Endothelial cell of umbilical vein (primary cell): ENCODE data around the gene OMD. TPM values are rescaled to one million over a fixed set of nuclear protein-coding genes. Genes with fewer than 3 reads are reported as not detected.

Source experiments
- BruUV-seq: library from RNA; stranded (reverse); fragments of 400-500 nt; replicated peaks from 2 replicates; lab custom pipeline; 2021; lab: Mats Ljungman, UMichigan
- CTCF ChIA-PET: fragments of 300-600, 350-600 bp; sonication (Branson Sonifier 250); formaldehyde crosslinking; loops from one replicate; lab custom pipeline; 2021; ENCODE audit warnings: antibody characterized with exemption, inconsistent platforms; lab: Charles Lee
- POLR2A ChIA-PET: fragments of 300-600, 350-600 bp; sonication (Branson Sonifier 250); formaldehyde crosslinking; loops from one replicate; lab custom pipeline; 2021; ENCODE audit warnings: antibody characterized with exemption, inconsistent platforms; lab: Charles Lee
- DNase-seq: peaks from one replicate; pipeline ENCODE4 v3.0.0-alpha.2; 2011; ENCODE audit warnings: low read depth, low spot score
- FAIRE-seq: peaks from 2 replicates; lab custom pipeline; 2011; peaks lifted over from hg19 to GRCh38; lab: Jason Lieb, UNC
- H2AFZ ChIP-seq: 2 replicates; pipeline ENCODE4 v1.6.0; 2012; ENCODE audit warnings: low read depth, low read length, control low read depth, inconsistent platforms
- H3K27ac ChIP-seq: 2 replicates; pipeline ENCODE4 v1.5.1; 2011; ENCODE audit warnings: low read depth, mild to moderate bottlenecking, control low read depth, low read length, moderate library complexity; ENCODE audit not compliant: insufficient read depth
- H3K27me3 ChIP-seq, 2 experiments: 2 replicates each; pipeline versions ENCODE4 v1.6.0 to v1.6.1; 2011; ENCODE audit warnings: low read length in 2 of 2, mixed read lengths in 1 of 2; ENCODE audit not compliant: control insufficient read depth in 2 of 2, insufficient read depth in 2 of 2
- H3K36me3 ChIP-seq, 2 experiments: 2 replicates in 1 of 2; 3 replicates in 1 of 2; pipeline ENCODE4 v1.5.1; 2011; ENCODE audit warnings: low read length in 2 of 2, mild to moderate bottlenecking in 1 of 2, moderate library complexity in 1 of 2; ENCODE audit not compliant: control insufficient read depth in 2 of 2, insufficient read depth in 2 of 2; ENCODE audit errors: extremely low read depth in 1 of 2
- H3K4me1 ChIP-seq: 3 replicates; pipeline ENCODE4 v1.5.1; 2011; ENCODE audit warnings: mild to moderate bottlenecking, low read length; ENCODE audit not compliant: control insufficient read depth, insufficient read depth; ENCODE audit errors: extremely low read depth
- H3K4me2 ChIP-seq: 2 replicates; pipeline ENCODE4 v1.6.1; 2011; ENCODE audit warnings: low read length, control low read depth, mixed read lengths; ENCODE audit not compliant: insufficient read depth
- H3K4me3 ChIP-seq, 3 experiments: fragments of 200-600 bp in 1 of 3; sonication (generic), shearing (Covaris generic) in 1 of 3; replicated peaks in 1 of 3; 2 replicates each; pipeline ENCODE4 v1.5.1; 2011 to 2016; ENCODE audit warnings: control low read depth in 3 of 3, low read length in 3 of 3, mild to moderate bottlenecking in 2 of 3, inconsistent platforms in 1 of 3, low read depth in 1 of 3, moderate library complexity in 1 of 3; ENCODE audit not compliant: insufficient read depth in 1 of 3
- H3K79me2 ChIP-seq: 2 replicates; pipeline ENCODE4 v1.6.0; 2012; ENCODE audit warnings: low read length, inconsistent platforms; ENCODE audit not compliant: control insufficient read depth, insufficient read depth
- H3K9ac ChIP-seq: replicated peaks from 2 replicates; pipeline ENCODE3; 2011; ENCODE audit warnings: low read length, control low read depth; ENCODE audit not compliant: insufficient read depth; ENCODE audit errors: extremely low read depth
- H3K9me1 ChIP-seq: replicated peaks from 3 replicates; pipeline ENCODE4 v1.6.0; 2011; ENCODE audit warnings: mild to moderate bottlenecking, low read length; ENCODE audit not compliant: control insufficient read depth, insufficient read depth; ENCODE audit errors: extremely low read depth
- H3K9me3 ChIP-seq: replicated peaks from 2 replicates; pipeline ENCODE4 v1.5.1; 2012; ENCODE audit warnings: low read length, inconsistent platforms; ENCODE audit not compliant: control insufficient read depth, insufficient read depth
- H4K20me1 ChIP-seq: replicated peaks from 2 replicates; pipeline ENCODE3; 2011; ENCODE audit warnings: mild to moderate bottlenecking, low read length; ENCODE audit not compliant: control insufficient read depth, insufficient read depth; ENCODE audit errors: extremely low read depth
- EZH2 ChIP-seq: IDR thresholded peaks from 2 replicates; pipeline ENCODE4 v1.6.1; 2012; ENCODE audit warnings: borderline replicate concordance, low read depth, mild to moderate bottlenecking, moderate library complexity, low read length, inconsistent platforms; ENCODE audit not compliant: severe bottlenecking
- FOS ChIP-seq: IDR thresholded peaks from 2 replicates; pipeline ENCODE4 v1.6.1; 2011; ENCODE audit warnings: mild to moderate bottlenecking, low read length, moderate library complexity, borderline replicate concordance; ENCODE audit not compliant: insufficient read depth
- GATA2 ChIP-seq: IDR thresholded peaks from 2 replicates; pipeline ENCODE4 v1.7.0; 2011; ENCODE audit warnings: low read depth, mild to moderate bottlenecking, moderate library complexity, mixed read lengths, low read length; ENCODE audit not compliant: insufficient read length, insufficient read depth
- JUN ChIP-seq: IDR thresholded peaks from 2 replicates; pipeline ENCODE4 v1.6.1; 2011; ENCODE audit warnings: borderline replicate concordance, low read depth; ENCODE audit not compliant: insufficient read length, insufficient read depth
- MYC ChIP-seq: IDR thresholded peaks from one replicate; pipeline ENCODE4 v1.6.1; 2011; ENCODE audit warnings: mild to moderate bottlenecking, low read depth, low read length
- POLR2A ChIP-seq: IDR thresholded peaks from 2 replicates; pipeline ENCODE4 v1.6.1; 2012; ENCODE audit warnings: low read depth, mild to moderate bottlenecking, control low read depth, low read length
- POLR2AphosphoS5 ChIP-seq: IDR thresholded peaks from 2 replicates; pipeline ENCODE4 v1.6.1; 2012; ENCODE audit warnings: low read depth, mild to moderate bottlenecking, control low read depth, low read length, moderate library complexity; ENCODE audit not compliant: insufficient read depth
- dilution Hi-C: fragments of 300-500 bp; cut with MboI; formaldehyde crosslinking; loops from one replicate; pipeline ENCODE4 v1.15.0; 2019; ENCODE audit warnings: low sequenced_read_pairs; ENCODE audit not compliant: extremely low pct_ligation_motif_present
- intact Hi-C: fragments of 100-400 bp; cut with micrococcal nuclease; formaldehyde crosslinking; loops from one replicate; pipeline ENCODE4 v1.10.0; 2022
- polyA plus RNA-seq, 4 experiments: library from polyadenylated mRNA; depleted of rRNA in 3 of 4; stranded (reverse) in 3 of 4; unstranded in 1 of 4; fragments of >200 nt; gene quantifications; 2 replicates each; pipeline versions ENCODE4 v1.2.1 to v1.2.3, GENCODE V29; 2011 to 2012; ENCODE audit warnings: missing spikeins in 1 of 4
- total RNA-seq: library from RNA; stranded (reverse); gene quantifications from 2 replicates; pipeline ENCODE4 v1.2.3, GENCODE V29; 2021
- TF ChIP-seq, protein P1 (sequence below), 2 donors: IDR thresholded peaks; 1 replicate in 1 of 2; 2 replicates in 1 of 2; pipeline ENCODE4 v1.5.1; 2011; ENCODE audit warnings: low read length in 2 of 2, mild to moderate bottlenecking in 2 of 2, moderate library complexity in 2 of 2, control low read depth in 1 of 2, inconsistent platforms in 1 of 2, low read depth in 1 of 2; ENCODE audit not compliant: insufficient read depth in 1 of 2; ENCODE audit errors: extremely low read depth in 1 of 2
- TF ChIP-seq, protein P2 (sequence below): IDR thresholded peaks from 2 replicates; pipeline ENCODE4 v1.6.1; 2011; ENCODE audit not compliant: insufficient read depth, insufficient read length

The OMD gene
- total and polyA plus RNA-seq, 2 donors (not counting 3 experiments of a cell fraction or from before 2014, with no cell fraction given), result not detected

DNA sequence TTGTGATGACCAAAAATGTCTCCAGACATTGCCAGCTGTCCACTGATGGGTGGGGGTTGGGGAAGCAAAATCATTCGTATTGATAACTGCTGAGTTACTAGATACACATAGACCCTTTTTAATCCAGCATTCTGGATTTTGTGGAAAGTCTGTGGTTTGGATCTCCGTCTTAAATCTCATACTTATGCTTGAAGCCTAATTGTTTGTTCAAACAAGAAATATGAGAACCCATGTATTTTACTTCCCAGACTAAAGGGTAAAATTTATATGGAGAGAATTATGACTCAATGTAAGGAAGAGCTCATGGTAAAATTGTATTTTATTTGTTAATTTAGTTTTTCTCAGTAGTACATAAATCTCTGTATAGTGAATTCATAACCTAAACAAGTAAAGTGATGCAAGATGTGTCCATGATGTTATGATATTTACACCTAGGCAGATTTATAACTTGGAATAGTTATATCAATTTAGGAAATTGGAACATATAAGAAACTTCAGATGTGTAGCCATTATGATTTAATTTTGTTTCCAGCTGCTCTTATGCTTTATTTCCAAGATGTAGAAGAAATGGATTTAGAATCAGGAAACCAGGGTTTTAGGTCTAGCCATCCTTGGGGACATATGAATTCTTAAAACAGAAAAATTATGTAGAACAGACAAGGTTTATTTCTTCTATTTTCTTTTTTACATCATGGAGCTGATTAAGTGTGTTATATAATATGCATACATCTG, 15.4 kb downstream of the OMD start:
- H3K79me2 ChIP-seq, result no peaks in the 10 kb centered on the region
- no peak overlapping the region for H3K9ac ChIP-seq
- H3K27ac ChIP-seq, result no peak overlapping the region
- dilution Hi-C loops, result no loop called here
- ChIA-PET CTCF (interaction anchor here (0.8 to 1.3 kb wide), 2 partner anchors 8 to 30 kb away, joined by 3 read pairs; no protein-coding TSS in a partner anchor), POLR2A (no interaction called here)
- no peaks in the 10 kb centered on the region for H3K36me3 ChIP-seq
- no peaks in the 10 kb centered on the region for H4K20me1 ChIP-seq
- TF ChIP-seq EZH2, result no peak
- TF ChIP-seq JUN, result no peak
- TF ChIP-seq FOS, result no peak
- TF ChIP-seq POLR2A, result no peak
- TF ChIP-seq POLR2AphosphoS5, result no peak
- TF ChIP-seq, protein P1, sequence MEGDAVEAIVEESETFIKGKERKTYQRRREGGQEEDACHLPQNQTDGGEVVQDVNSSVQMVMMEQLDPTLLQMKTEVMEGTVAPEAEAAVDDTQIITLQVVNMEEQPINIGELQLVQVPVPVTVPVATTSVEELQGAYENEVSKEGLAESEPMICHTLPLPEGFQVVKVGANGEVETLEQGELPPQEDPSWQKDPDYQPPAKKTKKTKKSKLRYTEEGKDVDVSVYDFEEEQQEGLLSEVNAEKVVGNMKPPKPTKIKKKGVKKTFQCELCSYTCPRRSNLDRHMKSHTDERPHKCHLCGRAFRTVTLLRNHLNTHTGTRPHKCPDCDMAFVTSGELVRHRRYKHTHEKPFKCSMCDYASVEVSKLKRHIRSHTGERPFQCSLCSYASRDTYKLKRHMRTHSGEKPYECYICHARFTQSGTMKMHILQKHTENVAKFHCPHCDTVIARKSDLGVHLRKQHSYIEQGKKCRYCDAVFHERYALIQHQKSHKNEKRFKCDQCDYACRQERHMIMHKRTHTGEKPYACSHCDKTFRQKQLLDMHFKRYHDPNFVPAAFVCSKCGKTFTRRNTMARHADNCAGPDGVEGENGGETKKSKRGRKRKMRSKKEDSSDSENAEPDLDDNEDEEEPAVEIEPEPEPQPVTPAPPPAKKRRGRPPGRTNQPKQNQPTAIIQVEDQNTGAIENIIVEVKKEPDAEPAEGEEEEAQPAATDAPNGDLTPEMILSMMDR (IDR thresholded peaks at IDR 0.05; ENCODE audit: extremely low read depth in 1 of 2, insufficient read depth in 1 of 2, low read depth in 1 of 2, low read length in 2 of 2), result no peak
- TF ChIP-seq, protein P2, sequence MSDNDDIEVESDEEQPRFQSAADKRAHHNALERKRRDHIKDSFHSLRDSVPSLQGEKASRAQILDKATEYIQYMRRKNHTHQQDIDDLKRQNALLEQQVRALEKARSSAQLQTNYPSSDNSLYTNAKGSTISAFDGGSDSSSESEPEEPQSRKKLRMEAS, result no peak
- no peak for TF ChIP-seq GATA2
- no peak for TF ChIP-seq MYC
- no peak overlapping the region for H3K4me3 ChIP-seq
- intact Hi-C loops, result no loop called here
- peaks cover under 1% of the 10 kb centered on the region for H3K4me1 ChIP-seq
- no TSS peak for BruUV-seq
- FAIRE-seq (no peak), DNase-seq (no peak)
- H3K27me3 ChIP-seq, result no peaks in the 10 kb centered on the region
- H3K4me2 ChIP-seq, result no peak overlapping the region
- no peak overlapping the region for H2AFZ ChIP-seq
- no peaks in the 10 kb centered on the region for H3K9me3 ChIP-seq
- no peaks in the 10 kb centered on the region for H3K9me1 ChIP-seq
